VCaP (cell line): ENCODE measurements around the gene DOCK4.

Experiments
- H3K27ac ChIP-seq: fragments of 450-650 bp; 2 replicates; pipeline ENCODE4 v1.5.1; 2017
- CTCF ChIP-seq: fragments of 450-650 bp; conservative IDR thresholded peaks from 2 replicates; pipeline ENCODE4 v1.5.1; 2017; ENCODE audit warnings: mild to moderate bottlenecking, moderate library complexity

The DOCK4 gene

GRCh38 chr7:112176693-112177415 is 29.3 kb downstream of the DOCK4 start:
- no peak overlapping the region for H3K27ac ChIP-seq
- TF ChIP-seq CTCF: no peak

- no peak overlapping the region for H3K27ac ChIP-seq
- TF ChIP-seq CTCF: no peak
Measured at GRCh38 chr7:112176241-112176640, 30.0 kb downstream of the DOCK4 start.

- no peak overlapping the region for H3K27ac ChIP-seq
- TF ChIP-seq CTCF: no peak
Measured at GRCh38 chr7:112174192-112174591, 32.0 kb downstream of the DOCK4 start.

- no peak overlapping the region for H3K27ac ChIP-seq
- no peak for TF ChIP-seq CTCF
Measured at GRCh38 chr7:112173568-112173905, 32.7 kb downstream of the DOCK4 start.

GRCh38 chr7:112172870-112173567 is 33.2 kb downstream of the DOCK4 start:
- TF ChIP-seq CTCF: no peak
- H3K27ac ChIP-seq: no peak overlapping the region

- no peak overlapping the region for H3K27ac ChIP-seq
- no peak for TF ChIP-seq CTCF
Measured at GRCh38 chr7:112171673-112172072, 34.5 kb downstream of the DOCK4 start.

GRCh38 chr7:112168915-112169314 is 37.3 kb downstream of the DOCK4 start:
- no peak overlapping the region for H3K27ac ChIP-seq
- no peak for TF ChIP-seq CTCF
